ENCODE measurements around the gene IFIH1. TPM values are rescaled to one million over a fixed set of nuclear protein-coding genes. Genes with fewer than 3 reads are reported as not detected.

IFIH1 gene
- total and polyA plus RNA-seq, 9 of the 15 experiments (the other 6 are each of a cell fraction or from before 2014, with no cell fraction given) = 0.15 to 1.2 (median 0.60) TPM; not detected in 1

GRCh38 chr2:162327806-162328205, 9.3 kb upstream of the IFIH1 start:
- no peak overlapping the region for H3K4me2 ChIP-seq (ENCODE audit: insufficient read depth, low read length)
- in situ Hi-C loops (cut with MboI) = no loop called here
- H3K79me2 ChIP-seq (ENCODE audit: control insufficient read depth, insufficient read depth, low read length) = no peaks in the 10 kb centered on the region
- no peak overlapping the region for H3K27ac ChIP-seq (ENCODE audit: extremely low read depth, low read depth, low read length)
- H3K9me1 ChIP-seq (ENCODE audit: control insufficient read depth, insufficient read depth, low read length) = no peaks in the 10 kb centered on the region
- H2AFZ ChIP-seq (ENCODE audit: low read depth, low read length) = no peak overlapping the region
- no peaks in the 10 kb centered on the region for H4K20me1 ChIP-seq (replicated peaks; ENCODE audit: control insufficient read depth, insufficient read depth, low read length)
- FAIRE-seq = no peak
- BruUV-seq (replicated peaks) = no TSS peak
- no peaks in the 10 kb centered on the region for H3K36me3 ChIP-seq (ENCODE audit: control insufficient read depth, insufficient read depth, low read length)
- ChIA-PET POLR2A (no interaction called here), CTCF (ENCODE audit: low intra/inter-chr PET ratio) (no interaction called here)
- no peaks in the 10 kb centered on the region for H3K4me1 ChIP-seq (replicated peaks in 1 of 2; ENCODE audit: control insufficient read depth in 2 of 2, insufficient read depth in 2 of 2, low read length in 2 of 2)
- ATAC-seq = no peak
- TF ChIP-seq MAZ (CRISPR knock-in tag; conservative IDR thresholded peaks at IDR 0.05 in 1 of 2, IDR thresholded peaks at IDR 0.05 in 1 of 2) (no peak), RBM15 (IDR thresholded peaks at IDR 0.05; ENCODE audit: insufficient read depth, low read length) (no peak), SNIP1 (IDR thresholded peaks at IDR 0.05; ENCODE audit: low read depth) (no peak), KLF10 (CRISPR knock-in tag; IDR thresholded peaks at IDR 0.05) (no peak), ZNF263 (CRISPR knock-in tag; IDR thresholded peaks at IDR 0.05; ENCODE audit: borderline replicate concordance) (no peak), EZH2 (IDR thresholded peaks at IDR 0.05; ENCODE audit: borderline replicate concordance, low read depth, low read length) (no peak), NELFE (IDR thresholded peaks at IDR 0.05; ENCODE audit: insufficient read depth, insufficient read length) (no peak), MXI1 (IDR thresholded peaks at IDR 0.05; ENCODE audit: low read depth, low read length) (no peak)
- no peak overlapping the region for H3K4me3 ChIP-seq
- H3K27me3 ChIP-seq (ENCODE audit: control insufficient read depth in 2 of 2, insufficient read depth in 2 of 2, low read length in 2 of 2) = no peaks in the 10 kb centered on the region
- intact Hi-C loops (cut with micrococcal nuclease) = no loop called here
- WGBS (ENCODE audit: insufficient coverage, low coverage, missing lambda C conversion rate) = 2% methylated on average over 14 of the region's 15 CpGs
- 0 out of 2 replicates have a peak, but pooled peaks cover 2% of the 10 kb centered on the region for H3K9me3 ChIP-seq (replicated peaks; ENCODE audit: control insufficient read depth, insufficient read depth, low read depth, low read length)
- no peak overlapping the region for H3K9ac ChIP-seq (ENCODE audit: insufficient read depth in 1 of 2, low read depth in 2 of 2, low read length in 2 of 2)
- DNase-seq (ENCODE audit: extremely low read depth in 1 of 4, low spot score in 3 of 4) = no peak

All from K562 (cell line).